Panc1 (cell line): Measurements from ENCODE around the gene NLRP10. TPM values are rescaled to one million over a fixed set of nuclear protein-coding genes. Genes with fewer than 3 reads are reported as not detected.

Source experiments
- ATAC-seq: fragments of 200-7000 bp; cut with Tn5 transposase; 2 replicates; pipeline ENCODE4 v1.9.1; 2020; ENCODE audit warnings: mild to moderate bottlenecking, moderate library complexity
- BruUV-seq: library from RNA; stranded (reverse); fragments of 400-500 nt; replicated peaks from 2 replicates; lab custom pipeline; 2021; lab: Mats Ljungman, UMichigan
- CTCF ChIA-PET: fragments of 300-600 bp; sonication (Branson Sonifier 250); formaldehyde crosslinking; loops from one replicate; lab custom pipeline; 2022; ENCODE audit warnings: antibody characterized with exemption; lab: Charles Lee
- POLR2A ChIA-PET: fragments of 300-600 bp; sonication (Branson Sonifier 250); formaldehyde crosslinking; loops from one replicate; lab custom pipeline; 2022; ENCODE audit warnings: antibody characterized with exemption; lab: Charles Lee
- DNase-seq: peaks from one replicate; pipeline ENCODE4 v3.0.0-alpha.2; 2010; ENCODE audit warnings: low read depth, low spot score
- H3K27ac ChIP-seq: 2 replicates; pipeline ENCODE4 v1.5.1; 2011; ENCODE audit warnings: mild to moderate bottlenecking, low read length, inconsistent platforms
- H3K27me3 ChIP-seq: fragments of 200-500 bp; sonication (Bioruptor generic); 2 replicates; pipeline ENCODE4 v1.6.0; 2014; ENCODE audit warnings: low read length, inconsistent platforms; ENCODE audit not compliant: control insufficient read depth, insufficient read depth
- H3K36me3 ChIP-seq: fragments of 200-500 bp; sonication (Bioruptor generic); 2 replicates; pipeline ENCODE4 v1.5.1; 2014; ENCODE audit warnings: inconsistent platforms, mild to moderate bottlenecking, low read length, moderate library complexity; ENCODE audit not compliant: control insufficient read depth, insufficient read depth
- H3K4me1 ChIP-seq: 2 replicates; pipeline ENCODE4 v1.5.1; 2011; ENCODE audit warnings: inconsistent platforms, mild to moderate bottlenecking, low read length, moderate library complexity; ENCODE audit not compliant: control insufficient read depth, insufficient read depth
- H3K4me3 ChIP-seq, 2 experiments: 2 replicates each; pipeline ENCODE4 v1.5.1; 2011 to 2012; ENCODE audit warnings: low read depth in 2 of 2, low read length in 2 of 2, mild to moderate bottlenecking in 2 of 2, inconsistent platforms in 1 of 2, moderate library complexity in 1 of 2
- H3K9me3 ChIP-seq: fragments of 200-500 bp; sonication (Bioruptor generic); 2 replicates; pipeline ENCODE4 v1.5.1; 2014; ENCODE audit warnings: low read depth, mild to moderate bottlenecking, inconsistent platforms, low read length, moderate library complexity; ENCODE audit not compliant: control insufficient read depth, insufficient read depth
- POLR2AphosphoS5 ChIP-seq: IDR thresholded peaks from 2 replicates; pipeline ENCODE4 v1.6.1; 2012; ENCODE audit warnings: mild to moderate bottlenecking, low read depth, low read length, moderate library complexity
- SIN3A ChIP-seq: IDR thresholded peaks from 2 replicates; pipeline ENCODE4 v1.6.1; 2012; ENCODE audit warnings: low read depth, mild to moderate bottlenecking, low read length, moderate library complexity, borderline replicate concordance; ENCODE audit not compliant: insufficient read depth
- TCF7L2 ChIP-seq: IDR thresholded peaks from 2 replicates; pipeline ENCODE4 v1.6.1; 2011; ENCODE audit warnings: mild to moderate bottlenecking, low read depth, low read length, inconsistent platforms
- in situ Hi-C: cut with HindIII; loops from 2 replicates; pipeline ENCODE4 v1.10.0; 2016; ENCODE audit warnings: low sequenced_read_pairs, low pct_unique_long_range_greater_than_20kb
- intact Hi-C: fragments of 100-400 bp; cut with micrococcal nuclease; formaldehyde crosslinking; loops from one replicate; pipeline ENCODE4 v1.10.0; 2022; ENCODE audit not compliant: unreplicated experiment
- total RNA-seq: library from RNA; stranded (reverse); gene quantifications from one replicate; pipeline ENCODE4 v1.2.1, GENCODE V29; 2021; ENCODE audit not compliant: unreplicated experiment
- TF ChIP-seq, protein P1 (sequence below): fragments of 450-650 bp; IDR thresholded peaks from 2 replicates; pipeline ENCODE4 v1.5.1; 2017; ENCODE audit warnings: mild to moderate bottlenecking
- TF ChIP-seq, protein P2 (sequence below), 2 experiments: IDR thresholded peaks; 2 replicates each; pipeline ENCODE4 v1.6.1; 2011 to 2012; ENCODE audit warnings: low read depth in 2 of 2, control low read depth in 1 of 2, low read length in 1 of 2, mild to moderate bottlenecking in 1 of 2, moderate library complexity in 1 of 2; ENCODE audit not compliant: insufficient read depth in 1 of 2

NLRP10 gene
- total RNA-seq, 1 experiment from 2014 or later = not detected

GRCh38 chr11:7964261-7964660 is 986 bp downstream of the NLRP10 start:
- Histone ChIP-seq H3K9me3 (no peaks in the 10 kb centered on the region), H3K36me3 (no peaks in the 10 kb centered on the region), H3K27ac (no peak overlapping the region), H3K4me3 (no peak overlapping the region), H3K27me3 (no peaks in the 10 kb centered on the region), H3K4me1 (no peaks in the 10 kb centered on the region)
- POLR2A ChIA-PET = interaction anchor here (0.5 kb wide), 1 partner anchor 10 kb away, joined by 3 read pairs; no protein-coding TSS in a partner anchor
- intact Hi-C loops (no loop called here), in situ Hi-C loops (no loop called here)
- TF ChIP-seq, protein P1, sequence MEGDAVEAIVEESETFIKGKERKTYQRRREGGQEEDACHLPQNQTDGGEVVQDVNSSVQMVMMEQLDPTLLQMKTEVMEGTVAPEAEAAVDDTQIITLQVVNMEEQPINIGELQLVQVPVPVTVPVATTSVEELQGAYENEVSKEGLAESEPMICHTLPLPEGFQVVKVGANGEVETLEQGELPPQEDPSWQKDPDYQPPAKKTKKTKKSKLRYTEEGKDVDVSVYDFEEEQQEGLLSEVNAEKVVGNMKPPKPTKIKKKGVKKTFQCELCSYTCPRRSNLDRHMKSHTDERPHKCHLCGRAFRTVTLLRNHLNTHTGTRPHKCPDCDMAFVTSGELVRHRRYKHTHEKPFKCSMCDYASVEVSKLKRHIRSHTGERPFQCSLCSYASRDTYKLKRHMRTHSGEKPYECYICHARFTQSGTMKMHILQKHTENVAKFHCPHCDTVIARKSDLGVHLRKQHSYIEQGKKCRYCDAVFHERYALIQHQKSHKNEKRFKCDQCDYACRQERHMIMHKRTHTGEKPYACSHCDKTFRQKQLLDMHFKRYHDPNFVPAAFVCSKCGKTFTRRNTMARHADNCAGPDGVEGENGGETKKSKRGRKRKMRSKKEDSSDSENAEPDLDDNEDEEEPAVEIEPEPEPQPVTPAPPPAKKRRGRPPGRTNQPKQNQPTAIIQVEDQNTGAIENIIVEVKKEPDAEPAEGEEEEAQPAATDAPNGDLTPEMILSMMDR = no peak
- TF ChIP-seq SIN3A = no peak
- TF ChIP-seq, protein P2, sequence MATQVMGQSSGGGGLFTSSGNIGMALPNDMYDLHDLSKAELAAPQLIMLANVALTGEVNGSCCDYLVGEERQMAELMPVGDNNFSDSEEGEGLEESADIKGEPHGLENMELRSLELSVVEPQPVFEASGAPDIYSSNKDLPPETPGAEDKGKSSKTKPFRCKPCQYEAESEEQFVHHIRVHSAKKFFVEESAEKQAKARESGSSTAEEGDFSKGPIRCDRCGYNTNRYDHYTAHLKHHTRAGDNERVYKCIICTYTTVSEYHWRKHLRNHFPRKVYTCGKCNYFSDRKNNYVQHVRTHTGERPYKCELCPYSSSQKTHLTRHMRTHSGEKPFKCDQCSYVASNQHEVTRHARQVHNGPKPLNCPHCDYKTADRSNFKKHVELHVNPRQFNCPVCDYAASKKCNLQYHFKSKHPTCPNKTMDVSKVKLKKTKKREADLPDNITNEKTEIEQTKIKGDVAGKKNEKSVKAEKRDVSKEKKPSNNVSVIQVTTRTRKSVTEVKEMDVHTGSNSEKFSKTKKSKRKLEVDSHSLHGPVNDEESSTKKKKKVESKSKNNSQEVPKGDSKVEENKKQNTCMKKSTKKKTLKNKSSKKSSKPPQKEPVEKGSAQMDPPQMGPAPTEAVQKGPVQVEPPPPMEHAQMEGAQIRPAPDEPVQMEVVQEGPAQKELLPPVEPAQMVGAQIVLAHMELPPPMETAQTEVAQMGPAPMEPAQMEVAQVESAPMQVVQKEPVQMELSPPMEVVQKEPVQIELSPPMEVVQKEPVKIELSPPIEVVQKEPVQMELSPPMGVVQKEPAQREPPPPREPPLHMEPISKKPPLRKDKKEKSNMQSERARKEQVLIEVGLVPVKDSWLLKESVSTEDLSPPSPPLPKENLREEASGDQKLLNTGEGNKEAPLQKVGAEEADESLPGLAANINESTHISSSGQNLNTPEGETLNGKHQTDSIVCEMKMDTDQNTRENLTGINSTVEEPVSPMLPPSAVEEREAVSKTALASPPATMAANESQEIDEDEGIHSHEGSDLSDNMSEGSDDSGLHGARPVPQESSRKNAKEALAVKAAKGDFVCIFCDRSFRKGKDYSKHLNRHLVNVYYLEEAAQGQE (IDR thresholded peaks at IDR 0.05; ENCODE audit: insufficient read depth in 1 of 2, low read depth in 2 of 2, low read length in 1 of 2) = no peak
- no peak for TF ChIP-seq TCF7L2
- no peak for TF ChIP-seq POLR2AphosphoS5
- CTCF ChIA-PET = no interaction called here
- ATAC-seq = no peak
- DNase-seq = no peak
- no TSS peak for BruUV-seq

DNA sequence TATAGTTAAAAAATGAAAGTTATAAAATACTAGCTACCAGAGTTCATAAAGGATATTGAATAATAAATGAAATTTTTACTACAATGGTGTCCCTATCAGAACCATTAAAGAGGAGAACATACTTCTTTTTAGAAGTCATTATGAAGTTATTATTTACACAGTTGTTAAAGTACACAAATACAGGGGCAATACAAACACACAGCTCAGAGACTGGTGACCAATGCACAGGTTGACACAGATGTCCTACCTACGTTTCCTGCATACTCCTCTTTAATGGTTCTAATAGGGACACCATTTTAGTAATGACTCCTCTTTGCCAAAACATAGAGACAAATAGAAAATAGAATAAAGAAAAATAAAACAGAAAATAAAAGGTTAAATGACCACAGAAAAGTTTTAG is 10.1 kb downstream of the NLRP10 start:
- in situ Hi-C loops (no loop called here), intact Hi-C loops (no loop called here)
- Histone ChIP-seq H3K9me3 (peaks cover 4% of the 10 kb centered on the region; the same call in 1 of the 2 replicates), H3K36me3 (no peaks in the 10 kb centered on the region), H3K4me3 (no peak overlapping the region), H3K27ac (no peak overlapping the region), H3K4me1 (no peaks in the 10 kb centered on the region), H3K27me3 (peaks cover under 1% of the 10 kb centered on the region; the same call in 1 of the 2 replicates)
- DNase-seq (peak; percentile 42), ATAC-seq (0 out of 2 replicates have a peak, but pooled peaks have one; percentile 51)
- CTCF ChIA-PET = no interaction called here
- TF ChIP-seq, protein P1 = no peak
- TF ChIP-seq TCF7L2 = 0 out of 2 replicates have a peak, but pooled peaks have one; percentile 20
- no TSS peak for BruUV-seq
- POLR2A ChIA-PET = no interaction called here
